H1 (cell line): ENCODE data around the gene TBC1D7. TPM values are rescaled to one million over a fixed set of nuclear protein-coding genes. Genes with fewer than 3 reads are reported as not detected.

Experiments used
- CTCF ChIA-PET: fragments of 300-600 bp; sonication (Branson Sonifier 250); formaldehyde crosslinking; loops from one replicate; lab custom pipeline; 2021; ENCODE audit not compliant: partially characterized antibody; lab: Charles Lee
- POLR2A ChIA-PET: fragments of 300-600 bp; sonication (Branson Sonifier 250); formaldehyde crosslinking; loops from one replicate; lab custom pipeline; 2021; ENCODE audit warnings: inconsistent platforms; ENCODE audit not compliant: partially characterized antibody; lab: Charles Lee
- DNase-seq, 2 experiments: peaks; one replicate each; pipeline versions ENCODE4 v3.0.0 to v3.0.0-alpha.2; 2010 to 2022; ENCODE audit warnings: low spot score in 2 of 2, low read depth in 1 of 2, mixed read lengths in 1 of 2
- FAIRE-seq: peaks from 2 replicates; lab custom pipeline; 2011; peaks lifted over from hg19 to GRCh38; lab: Jason Lieb, UNC
- H2AFZ ChIP-seq: 2 replicates; pipeline ENCODE4 v1.8.1; 2012; ENCODE audit warnings: low read length, inconsistent platforms
- H2AK5ac ChIP-seq: 2 replicates; pipeline ENCODE4 v1.6.1; 2013; ENCODE audit warnings: low read depth, low read length
- H2BK120ac ChIP-seq: replicated peaks from 2 replicates; pipeline ENCODE3; 2013; ENCODE audit warnings: low read depth, low read length, inconsistent platforms
- H2BK12ac ChIP-seq: 2 replicates; pipeline ENCODE4 v1.6.1; 2013; ENCODE audit warnings: low read depth, low read length
- H2BK15ac ChIP-seq: 2 replicates; pipeline ENCODE4 v1.6.1; 2013; ENCODE audit warnings: low read length
- H2BK20ac ChIP-seq: 2 replicates; pipeline ENCODE4 v1.6.1; 2013; ENCODE audit warnings: low read length
- H2BK5ac ChIP-seq: 2 replicates; pipeline ENCODE4 v1.6.1; 2013; ENCODE audit warnings: low read depth, low read length
- H3K14ac ChIP-seq: 2 replicates; pipeline ENCODE4 v1.6.1; 2013; ENCODE audit warnings: inconsistent platforms; ENCODE audit not compliant: insufficient read length
- H3K18ac ChIP-seq: 2 replicates; pipeline ENCODE4 v1.6.1; 2013; ENCODE audit warnings: low read length; ENCODE audit errors: extremely low read depth
- H3K23ac ChIP-seq: 2 replicates; pipeline ENCODE4 v1.6.1; 2013; ENCODE audit warnings: inconsistent platforms; ENCODE audit not compliant: insufficient read length
- H3K23me2 ChIP-seq: 2 replicates; pipeline ENCODE4 v1.6.1; 2013; ENCODE audit warnings: low read depth, low read length
- H3K27ac ChIP-seq: 2 replicates; pipeline ENCODE4 v1.6.1; 2011; ENCODE audit warnings: low read depth, low read length, inconsistent platforms
- H3K27me3 ChIP-seq, 4 experiments: replicated peaks in 1 of 4; 1 replicate in 1 of 4; 2 replicates in 3 of 4; pipeline versions ENCODE4 v1.6.1 to v1.8.1; 2011 to 2013; ENCODE audit warnings: low read length in 3 of 4, mild to moderate bottlenecking in 3 of 4, inconsistent platforms in 2 of 4, mixed read lengths in 2 of 4, moderate library complexity in 1 of 4; ENCODE audit not compliant: control insufficient read depth in 3 of 4, insufficient read depth in 3 of 4; ENCODE audit errors: extremely low read depth in 1 of 4
- H3K36me3 ChIP-seq, 4 experiments: 2 replicates each; pipeline versions ENCODE4 v1.6.1 to v1.8.1; 2011 to 2013; ENCODE audit warnings: mild to moderate bottlenecking in 4 of 4, low read length in 3 of 4, moderate library complexity in 2 of 4, control low read depth in 1 of 4, inconsistent platforms in 1 of 4; ENCODE audit not compliant: insufficient read depth in 4 of 4, control insufficient read depth in 2 of 4
- H3K4ac ChIP-seq: replicated peaks from 2 replicates; pipeline ENCODE3; 2013; ENCODE audit warnings: low read length, low read depth, mixed read lengths, inconsistent platforms; ENCODE audit not compliant: insufficient read length
- H3K4me1 ChIP-seq, 4 experiments: replicated peaks in 1 of 4; 1 replicate in 1 of 4; 2 replicates in 3 of 4; pipeline versions ENCODE4 v1.6.1 to v1.8.1; 2011 to 2013; ENCODE audit warnings: low read length in 3 of 4, inconsistent platforms in 2 of 4, mixed read lengths in 1 of 4; ENCODE audit not compliant: insufficient read depth in 4 of 4, control insufficient read depth in 3 of 4
- H3K4me2 ChIP-seq, 2 experiments: 2 replicates each; pipeline versions ENCODE4 v1.6.1 to v1.8.1; 2011 to 2013; ENCODE audit warnings: low read depth in 2 of 2, low read length in 2 of 2, control low read depth in 1 of 2, inconsistent platforms in 1 of 2, mild to moderate bottlenecking in 1 of 2; ENCODE audit not compliant: insufficient read depth in 1 of 2
- H3K4me3 ChIP-seq, 4 experiments: fragments of 200-600, 300-600 bp in 1 of 4; sonication (generic), shearing (Covaris generic), sonication (Bioruptor Twin) in 1 of 4; 2 replicates each; pipeline versions ENCODE4 v1.5.1 to v1.8.1; 2011 to 2016; ENCODE audit warnings: low read length in 4 of 4, low read depth in 3 of 4, control low read depth in 2 of 4, inconsistent platforms in 2 of 4, mild to moderate bottlenecking in 2 of 4, mixed read lengths in 1 of 4, moderate library complexity in 1 of 4; ENCODE audit not compliant: insufficient read depth in 2 of 4; ENCODE audit errors: extremely low read depth in 1 of 4
- H3K56ac ChIP-seq: replicated peaks from 2 replicates; pipeline ENCODE3; 2013; ENCODE audit warnings: low read depth, mild to moderate bottlenecking, mixed read lengths, low read length, inconsistent platforms; ENCODE audit not compliant: insufficient read length
- H3K79me1 ChIP-seq: 2 replicates; pipeline ENCODE4 v1.6.1; 2013; ENCODE audit warnings: low read depth, low read length, control low read depth
- H3K79me2 ChIP-seq, 2 experiments: 2 replicates each; pipeline versions ENCODE4 v1.6.1 to v1.8.1; 2012 to 2013; ENCODE audit warnings: low read length in 2 of 2, mild to moderate bottlenecking in 2 of 2, inconsistent platforms in 1 of 2; ENCODE audit not compliant: insufficient read depth in 2 of 2, control insufficient read depth in 1 of 2
- H3K9ac ChIP-seq, 4 experiments: replicated peaks in 1 of 4; 1 replicate in 1 of 4; 2 replicates in 3 of 4; pipeline versions ENCODE4 v1.6.1 to v1.8.1; 2011 to 2013; ENCODE audit warnings: low read depth in 3 of 4, low read length in 3 of 4, control low read depth in 2 of 4, mild to moderate bottlenecking in 2 of 4, moderate library complexity in 2 of 4, inconsistent platforms in 1 of 4; ENCODE audit errors: extremely low read depth in 1 of 4
- H3K9me3 ChIP-seq, 2 experiments: 2 replicates each; pipeline versions ENCODE4 v1.6.1 to v1.8.1; 2012 to 2013; ENCODE audit warnings: mild to moderate bottlenecking in 2 of 2, moderate library complexity in 2 of 2, control low read depth in 1 of 2, inconsistent platforms in 1 of 2, low read depth in 1 of 2, low read length in 1 of 2, mixed read lengths in 1 of 2; ENCODE audit not compliant: insufficient read depth in 2 of 2
- H4K20me1 ChIP-seq, 2 experiments: replicated peaks in 1 of 2; 2 replicates each; pipeline versions ENCODE3 to v1.8.1; 2011 to 2013; ENCODE audit warnings: inconsistent platforms in 2 of 2, low read length in 2 of 2, mild to moderate bottlenecking in 1 of 2; ENCODE audit not compliant: insufficient read depth in 2 of 2, control insufficient read depth in 1 of 2
- H4K5ac ChIP-seq: 2 replicates; pipeline ENCODE4 v1.6.1; 2013; ENCODE audit warnings: low read length, low read depth, mixed read lengths, inconsistent platforms; ENCODE audit not compliant: insufficient read length
- H4K8ac ChIP-seq: 2 replicates; pipeline ENCODE4 v1.8.0; 2013; ENCODE audit warnings: mild to moderate bottlenecking, moderate library complexity, low read length, inconsistent platforms; ENCODE audit not compliant: insufficient read depth; ENCODE audit errors: extremely low read depth
- H4K91ac ChIP-seq: replicated peaks from 2 replicates; pipeline ENCODE3; 2013; ENCODE audit warnings: low read length, mixed read lengths, inconsistent platforms; ENCODE audit not compliant: insufficient read length
- ATF3 ChIP-seq: IDR thresholded peaks from 2 replicates; pipeline ENCODE4 v1.6.1; 2011; ENCODE audit warnings: low read depth, mild to moderate bottlenecking, low read length; ENCODE audit not compliant: insufficient read depth
- CBX8 ChIP-seq: fragments of 300-800, 300-1000 bp; sonication (generic); IDR thresholded peaks from 2 replicates; pipeline ENCODE4 v1.7.1; 2016; ENCODE audit warnings: low read depth, low read length, borderline replicate concordance
- CEBPB ChIP-seq: IDR thresholded peaks from 2 replicates; pipeline ENCODE4 v1.6.1; 2012; ENCODE audit warnings: low read depth, low read length
- JUN ChIP-seq: IDR thresholded peaks from 2 replicates; pipeline ENCODE4 v1.6.1; 2011; ENCODE audit warnings: low read depth, mild to moderate bottlenecking, improper control_type of control experiment, low read length
- JUND ChIP-seq: IDR thresholded peaks from 2 replicates; pipeline ENCODE4 v1.6.1; 2011; ENCODE audit warnings: mild to moderate bottlenecking, improper control_type of control experiment, low read length
- KDM1A ChIP-seq: fragments of 200-600, 300-600 bp; sonication (generic); IDR thresholded peaks from 2 replicates; pipeline ENCODE4 v1.7.1; 2016; ENCODE audit warnings: mild to moderate bottlenecking, low read length, borderline replicate concordance
- KDM4A ChIP-seq: IDR thresholded peaks from one replicate; pipeline ENCODE4 v1.7.1; 2012; ENCODE audit warnings: low read depth, mild to moderate bottlenecking, moderate library complexity, low read length, inconsistent platforms; ENCODE audit not compliant: severe bottlenecking
- POU5F1 ChIP-seq: IDR thresholded peaks from 2 replicates; pipeline ENCODE4 v1.6.1; 2011; ENCODE audit warnings: low read depth, mild to moderate bottlenecking, low read length, moderate library complexity
- whole genome bisulfite sequencing, 2 experiments: shearing (Covaris generic) in 1 of 2; methylation state at CpG; one replicate each; pipeline versions ENCODE4 v1.1.6 to v1.1.7; 2013 to 2015; ENCODE audit warnings: low lambda C conversion rate in 2 of 2, mixed read lengths in 2 of 2, inconsistent platforms in 1 of 2, low coverage in 1 of 2, missing lambda C conversion rate in 1 of 2; ENCODE audit not compliant: insufficient replicate concordance in 2 of 2, insufficient coverage in 1 of 2, insufficient read length in 1 of 2; ENCODE audit errors: extremely low coverage in 1 of 2, missing lambda C conversion rate in 1 of 2; 5-methylcytosine and 5-hydroxymethylcytosine counted together
- polyA plus RNA-seq, 7 experiments: library from polyadenylated mRNA; depleted of rRNA in 3 of 7; stranded (reverse) in 5 of 7; unstranded in 2 of 7; fragments of >200 nt in 5 of 7; fragments of 200-250 nt in 2 of 7; gene quantifications; 1 replicate in 5 of 7; 2 replicates in 1 of 7; 4 replicates in 1 of 7; pipeline versions ENCODE4 v1.2.1 to v1.2.3, GENCODE V29; 2011 to 2013; ENCODE audit warnings: missing spikeins in 2 of 7, mixed read lengths in 2 of 7
- total RNA-seq: library from RNA; stranded (reverse); fragmentation: NEBNext Ultra II Directional; extraction: Animal tissue kit (Norgen Biotek cat#: 25700); gene quantifications from 2 replicates; pipeline ENCODE4 v1.2.1, GENCODE V29; 2021

TBC1D7 gene
- total and polyA plus RNA-seq, 2 of the 8 experiments (the other 6 are each of a cell fraction or from before 2014, with no cell fraction given) = 46.1 to 55.2 TPM

DNA sequence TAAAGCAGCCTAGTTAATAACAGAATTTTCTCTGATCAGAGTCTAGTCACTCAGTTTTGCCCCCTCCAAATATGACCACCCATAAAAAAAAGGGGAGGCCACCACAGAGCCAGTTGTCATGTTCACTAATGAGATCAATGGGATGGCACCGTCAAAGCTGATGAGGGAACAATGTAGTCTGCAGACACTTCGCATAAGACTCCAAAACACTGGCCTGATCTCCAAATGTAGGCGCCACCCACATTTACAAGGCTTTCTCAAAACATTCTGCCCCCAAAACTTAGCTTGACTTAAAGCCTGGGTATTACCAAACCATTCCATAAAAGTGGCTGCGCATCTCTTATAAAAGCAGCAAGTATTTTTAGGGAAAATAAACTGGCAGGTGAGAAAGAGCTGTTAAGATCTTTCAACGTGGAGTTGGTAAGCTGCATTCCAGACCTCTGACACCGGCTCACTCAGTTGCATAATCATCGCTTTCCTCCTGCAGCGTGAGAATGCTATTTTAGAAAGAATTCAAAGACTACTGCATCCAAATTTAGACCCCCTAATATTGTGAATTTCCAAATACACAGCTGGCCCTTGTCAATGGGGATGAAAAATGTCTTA lies 59.3 kb downstream of the TBC1D7 start:
- Histone ChIP-seq H3K4ac (no peak overlapping the region), H2BK15ac (no peak overlapping the region), H3K4me2 (no peak overlapping the region), H4K20me1 (peaks cover 0 to 2% of the 10 kb centered on the region in 2 experiments), H3K56ac (no peak overlapping the region), H4K5ac (no peak overlapping the region), H2AFZ (no peak overlapping the region), H2BK120ac (no peak overlapping the region), H3K27ac (no peak overlapping the region), H2BK12ac (no peak overlapping the region), H3K14ac (no peak overlapping the region), H3K9me3 (no peaks in the 10 kb centered on the region), H4K91ac (no peak overlapping the region), H3K23me2 (no peaks in the 10 kb centered on the region), H3K4me3 (no peak overlapping the region), H3K79me2 (no peaks in the 10 kb centered on the region; a peak in 1 of 4 replicates), H3K9ac (no peak overlapping the region), H3K36me3 (no peaks in the 10 kb centered on the region; a peak in 1 of 8 replicates), H2BK20ac (no peak overlapping the region), H2BK5ac (no peak overlapping the region), H2AK5ac (no peak overlapping the region), H3K18ac (no peak overlapping the region), H3K79me1 (no peaks in the 10 kb centered on the region)
- CTCF ChIA-PET = interaction anchor here (0.9 to 1.7 kb wide), 6 partner anchors 9 to 318 kb away, joined by 3 to 4 read pairs (median 3); no protein-coding TSS in a partner anchor
- 77% methylated on average over 8 of the region's 8 CpGs; no CpG with 5 or more reads in 1 of the 2 experiments for WGBS, 2 experiments
- DNase-seq = no peak
- TF ChIP-seq CBX8 = no peak
- TF ChIP-seq KDM1A = no peak
- no peak for TF ChIP-seq JUN
- TF ChIP-seq KDM4A = no peak
- TF ChIP-seq CEBPB = peak; percentile 82
- TF ChIP-seq POU5F1 = no peak
- TF ChIP-seq JUND = no peak
- no peak for TF ChIP-seq ATF3
- TF ChIP-seq, all 59 proteins: peak for 1
- POLR2A ChIA-PET = interaction anchor here (1.7 kb wide), 1 partner anchor 10 kb away, joined by 3 read pairs; no protein-coding TSS in a partner anchor
- FAIRE-seq = no peak
- Histone ChIP-seq H3K4me1 (peaks cover 0 to 6% (median under 1%) of the 10 kb centered on the region in 4 experiments; a peak in 1 of 7 replicates), H3K27me3 (no peaks in the 10 kb centered on the region), H4K8ac (no peak overlapping the region), H3K23ac (no peak overlapping the region)
